ENCODE measurements around the gene AMELX. TPM values are rescaled to one million over a fixed set of nuclear protein-coding genes. Genes with fewer than 3 reads are reported as not detected.

Gene AMELX
- polyA plus RNA-seq, 4 donors, result not detected

DNA sequence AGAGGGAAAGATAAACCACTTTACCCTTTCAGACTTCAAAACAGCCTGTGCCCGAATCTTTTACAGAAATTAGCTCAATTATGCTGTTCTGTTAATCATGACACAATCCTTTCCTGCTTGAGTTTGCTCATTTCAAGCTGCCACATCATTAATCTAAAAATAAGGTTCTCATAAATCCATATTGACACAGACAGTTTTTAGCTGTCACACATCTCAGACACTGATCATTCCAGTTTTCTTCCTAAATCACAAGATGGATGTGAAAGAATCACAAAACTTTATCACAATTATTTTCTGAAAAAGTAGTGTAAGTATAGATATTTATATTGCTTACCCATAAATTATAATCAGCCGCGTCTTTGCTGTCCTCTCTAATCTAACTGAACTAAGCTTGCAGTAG, 27.9 kb upstream of the AMELX start:
- Histone ChIP-seq H3K27me3 (ENCODE audit: control insufficient read depth in 3 of 3, insufficient read depth in 3 of 3, low read length in 3 of 3) (peaks cover 0 to 2% (median 0%) of the 10 kb centered on the region in 3 donors), H3K4me1 (ENCODE audit: control insufficient read depth in 3 of 3, insufficient read depth in 2 of 3, low read depth in 1 of 3, low read length in 2 of 3) (no peaks in the 10 kb centered on the region), H3K27ac (ENCODE audit: low read depth in 1 of 3, low read length in 2 of 3) (no peak overlapping the region), H3K9me3 (ENCODE audit: control insufficient read depth in 2 of 2, insufficient read depth in 1 of 2, low read depth in 1 of 2, low read length in 1 of 2) (no peaks in the 10 kb centered on the region), H3K4me3 (ENCODE audit: low read depth in 1 of 3, low read length in 3 of 3) (no peak overlapping the region), H3K36me3 (ENCODE audit: control insufficient read depth in 3 of 3, insufficient read depth in 2 of 3, low read depth in 1 of 3, low read length in 3 of 3) (no peaks in the 10 kb centered on the region)
- 30 to 45% (median 36%) methylated on average over 3 of the region's 3 CpGs for WGBS, 3 donors
- DNase-seq (no peak), FAIRE-seq (no peak)

DNA sequence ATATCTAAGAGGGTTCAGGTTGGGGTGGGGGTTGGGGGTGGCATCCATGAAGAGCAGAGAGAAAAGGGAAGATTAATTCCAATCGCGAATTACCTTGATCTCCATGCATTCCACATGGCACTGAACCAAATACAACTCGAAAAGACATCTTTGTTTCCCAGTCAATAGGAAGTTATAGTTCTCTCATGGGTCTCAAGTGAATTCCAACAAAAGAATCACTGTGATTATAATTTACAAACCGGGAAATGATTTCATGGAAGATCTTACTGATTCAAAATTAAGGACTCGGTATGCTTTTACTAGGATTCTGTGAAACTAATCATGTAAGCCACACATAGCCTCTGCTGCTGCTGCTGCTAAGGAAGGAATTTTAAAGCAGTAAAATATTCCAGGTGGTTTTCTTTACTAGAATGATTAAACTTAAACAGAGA, 26.6 kb upstream of the AMELX start:
- FAIRE-seq, result no peak
- Histone ChIP-seq H3K27me3 (ENCODE audit: control insufficient read depth in 3 of 3, insufficient read depth in 3 of 3, low read length in 3 of 3) (peaks cover 0 to 2% (median 0%) of the 10 kb centered on the region in 3 donors), H3K36me3 (ENCODE audit: control insufficient read depth in 3 of 3, insufficient read depth in 2 of 3, low read depth in 1 of 3, low read length in 3 of 3) (no peaks in the 10 kb centered on the region), H3K9me3 (ENCODE audit: control insufficient read depth in 2 of 2, insufficient read depth in 1 of 2, low read depth in 1 of 2, low read length in 1 of 2) (no peaks in the 10 kb centered on the region), H3K27ac (ENCODE audit: low read depth in 1 of 3, low read length in 2 of 3) (no peak overlapping the region), H3K4me3 (ENCODE audit: low read depth in 1 of 3, low read length in 3 of 3) (no peak overlapping the region), H3K4me1 (ENCODE audit: control insufficient read depth in 3 of 3, insufficient read depth in 2 of 3, low read depth in 1 of 3, low read length in 2 of 3) (no peaks in the 10 kb centered on the region)
- 60 to 82% (median 80%) methylated on average over 5 of the region's 5 CpGs for whole genome bisulfite sequencing, 3 donors
- no peak for DNase-seq

DNA sequence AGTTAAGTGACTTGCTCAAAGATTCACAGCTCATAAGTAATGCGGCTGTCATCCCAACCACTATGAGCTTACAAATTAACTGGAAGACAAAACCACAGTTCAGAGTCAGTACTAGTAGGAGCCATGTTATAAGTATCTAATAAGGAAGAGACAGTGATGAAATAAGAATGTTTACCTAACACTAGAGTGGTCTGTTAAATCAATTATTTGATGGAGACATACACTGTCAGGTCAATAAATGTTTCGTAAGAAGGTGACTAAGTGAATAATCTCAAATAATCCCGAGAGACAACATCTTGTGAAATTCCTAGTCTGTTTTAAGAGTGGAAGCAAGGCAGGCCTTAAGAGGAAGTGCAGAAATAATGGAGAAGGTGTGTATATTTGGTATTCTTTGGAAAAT, 25.8 kb upstream of the AMELX start:
- DNase-seq (no peak), FAIRE-seq (no peak)
- 58 to 71% (median 62%) methylated on average over 3 of the region's 3 CpGs for WGBS, 3 donors

GRCh38 chrX:11269006-11269405, 24.2 kb upstream of the AMELX start:
- H3K9me3 ChIP-seq (ENCODE audit: control insufficient read depth in 2 of 2, insufficient read depth in 1 of 2, low read depth in 1 of 2, low read length in 1 of 2), result no peaks in the 10 kb centered on the region
- H3K4me3 ChIP-seq (ENCODE audit: low read depth in 1 of 3, low read length in 3 of 3), result no peak overlapping the region
- 82 to 89% (median 86%) methylated on average over 3 of the region's 3 CpGs for WGBS, 3 donors
- H3K4me1 ChIP-seq (ENCODE audit: control insufficient read depth in 3 of 3, insufficient read depth in 2 of 3, low read depth in 1 of 3, low read length in 2 of 3), result no peaks in the 10 kb centered on the region
- H3K36me3 ChIP-seq (ENCODE audit: control insufficient read depth in 3 of 3, insufficient read depth in 2 of 3, low read depth in 1 of 3, low read length in 3 of 3), result no peaks in the 10 kb centered on the region
- peaks cover 0 to 2% (median 0%) of the 10 kb centered on the region in 3 donors for H3K27me3 ChIP-seq (ENCODE audit: control insufficient read depth in 3 of 3, insufficient read depth in 3 of 3, low read length in 3 of 3)
- H3K27ac ChIP-seq (ENCODE audit: low read depth in 1 of 3, low read length in 2 of 3), result no peak overlapping the region
- FAIRE-seq (no peak), DNase-seq (no peak)

More for the DNA sequence above, 25.8 kb upstream of the AMELX start:
- no peak overlapping the region for H3K4me3 ChIP-seq (ENCODE audit: low read depth in 1 of 3, low read length in 3 of 3)
- H3K9me3 ChIP-seq (ENCODE audit: control insufficient read depth in 2 of 2, insufficient read depth in 1 of 2, low read depth in 1 of 2, low read length in 1 of 2), result no peaks in the 10 kb centered on the region
- peaks cover 0 to 2% (median 0%) of the 10 kb centered on the region in 3 donors for H3K27me3 ChIP-seq (ENCODE audit: control insufficient read depth in 3 of 3, insufficient read depth in 3 of 3, low read length in 3 of 3)
- no peaks in the 10 kb centered on the region for H3K4me1 ChIP-seq (ENCODE audit: control insufficient read depth in 3 of 3, insufficient read depth in 2 of 3, low read depth in 1 of 3, low read length in 2 of 3)
- no peaks in the 10 kb centered on the region for H3K36me3 ChIP-seq (ENCODE audit: control insufficient read depth in 3 of 3, insufficient read depth in 2 of 3, low read depth in 1 of 3, low read length in 3 of 3)
- H3K27ac ChIP-seq (ENCODE audit: low read depth in 1 of 3, low read length in 2 of 3), result no peak overlapping the region

- H3K4me1 ChIP-seq (ENCODE audit: control insufficient read depth in 3 of 3, insufficient read depth in 2 of 3, low read depth in 1 of 3, low read length in 2 of 3), result no peaks in the 10 kb centered on the region
- H3K9me3 ChIP-seq (ENCODE audit: control insufficient read depth in 2 of 2, insufficient read depth in 1 of 2, low read depth in 1 of 2, low read length in 1 of 2), result no peaks in the 10 kb centered on the region
- H3K27ac ChIP-seq (ENCODE audit: low read depth in 1 of 3, low read length in 2 of 3), result no peak overlapping the region
- FAIRE-seq (no peak), DNase-seq (no peak)
- no peak overlapping the region for H3K4me3 ChIP-seq (ENCODE audit: low read depth in 1 of 3, low read length in 3 of 3)
- no peaks in the 10 kb centered on the region for H3K36me3 ChIP-seq (ENCODE audit: control insufficient read depth in 3 of 3, insufficient read depth in 2 of 3, low read depth in 1 of 3, low read length in 3 of 3)
- peaks cover 0 to 2% (median 0%) of the 10 kb centered on the region in 3 donors for H3K27me3 ChIP-seq (ENCODE audit: control insufficient read depth in 3 of 3, insufficient read depth in 3 of 3, low read length in 3 of 3)
- WGBS, 3 donors, result 32 to 82% (median 50%) methylated on average over 3 of the region's 3 CpGs
These were observed 23.2 kb upstream of the AMELX start for GRCh38 chrX:11269996-11270395.

DNA sequence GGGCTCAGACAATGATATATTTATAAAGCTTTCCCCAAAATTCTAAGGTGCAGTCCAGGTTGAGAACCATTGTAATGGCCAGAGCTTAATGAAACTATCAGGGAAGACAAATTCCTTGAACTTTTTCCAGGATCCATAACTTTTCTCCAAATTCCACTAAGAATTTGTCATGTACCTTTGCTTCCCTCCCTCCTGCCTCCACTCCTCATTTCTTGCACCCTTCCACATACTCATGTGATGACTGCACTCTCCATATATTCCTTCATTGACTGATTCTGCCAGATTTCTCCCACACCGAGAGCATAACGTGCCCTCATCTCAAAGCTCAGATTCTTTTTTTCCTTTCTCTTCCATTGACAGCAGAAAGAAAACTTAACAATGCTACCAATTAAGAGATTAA, 20.9 kb upstream of the AMELX start:
- WGBS, 3 donors, result 71 to 97% (median 86%) methylated on average over 2 of the region's 2 CpGs
- Histone ChIP-seq H3K27ac (ENCODE audit: low read depth in 1 of 3, low read length in 2 of 3) (no peak overlapping the region), H3K4me3 (ENCODE audit: low read depth in 1 of 3, low read length in 3 of 3) (no peak overlapping the region), H3K36me3 (ENCODE audit: control insufficient read depth in 3 of 3, insufficient read depth in 2 of 3, low read depth in 1 of 3, low read length in 3 of 3) (no peaks in the 10 kb centered on the region), H3K27me3 (ENCODE audit: control insufficient read depth in 3 of 3, insufficient read depth in 3 of 3, low read length in 3 of 3) (no peaks in the 10 kb centered on the region), H3K4me1 (ENCODE audit: control insufficient read depth in 3 of 3, insufficient read depth in 2 of 3, low read depth in 1 of 3, low read length in 2 of 3) (no peaks in the 10 kb centered on the region), H3K9me3 (ENCODE audit: control insufficient read depth in 2 of 2, insufficient read depth in 1 of 2, low read depth in 1 of 2, low read length in 1 of 2) (no peaks in the 10 kb centered on the region)
- FAIRE-seq, result no peak
- no peak for DNase-seq

DNA sequence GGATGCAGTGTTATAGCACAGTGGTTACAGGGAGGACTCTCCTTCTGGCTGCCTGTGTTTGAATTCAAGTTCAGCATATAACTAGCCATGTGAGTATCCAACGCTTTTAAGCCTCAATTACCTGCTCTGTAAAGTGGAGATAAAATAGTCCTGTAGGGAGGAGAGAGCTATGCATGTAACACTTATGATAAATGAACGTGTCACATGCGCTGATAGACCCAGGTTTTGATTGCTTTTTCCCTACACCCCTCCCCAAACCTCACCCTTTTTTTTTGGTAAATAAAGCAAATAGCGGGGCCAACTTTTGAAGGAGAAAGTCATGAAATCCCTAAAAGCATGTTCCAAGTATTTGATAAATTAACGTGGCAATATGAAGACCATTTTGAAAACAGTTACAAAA, 20.4 kb upstream of the AMELX start:
- H3K27ac ChIP-seq (ENCODE audit: low read depth in 1 of 3, low read length in 2 of 3), result no peak overlapping the region
- WGBS, 3 donors, result 60 to 85% (median 61%) methylated on average over 5 of the region's 5 CpGs
- H3K9me3 ChIP-seq (ENCODE audit: control insufficient read depth in 2 of 2, insufficient read depth in 1 of 2, low read depth in 1 of 2, low read length in 1 of 2), result no peaks in the 10 kb centered on the region
- no peaks in the 10 kb centered on the region for H3K27me3 ChIP-seq (ENCODE audit: control insufficient read depth in 3 of 3, insufficient read depth in 3 of 3, low read length in 3 of 3)
- no peak overlapping the region for H3K4me3 ChIP-seq (ENCODE audit: low read depth in 1 of 3, low read length in 3 of 3)
- FAIRE-seq (no peak), DNase-seq (no peak)
- no peaks in the 10 kb centered on the region for H3K4me1 ChIP-seq (ENCODE audit: control insufficient read depth in 3 of 3, insufficient read depth in 2 of 3, low read depth in 1 of 3, low read length in 2 of 3)
- no peaks in the 10 kb centered on the region for H3K36me3 ChIP-seq (ENCODE audit: control insufficient read depth in 3 of 3, insufficient read depth in 2 of 3, low read depth in 1 of 3, low read length in 3 of 3)

DNA sequence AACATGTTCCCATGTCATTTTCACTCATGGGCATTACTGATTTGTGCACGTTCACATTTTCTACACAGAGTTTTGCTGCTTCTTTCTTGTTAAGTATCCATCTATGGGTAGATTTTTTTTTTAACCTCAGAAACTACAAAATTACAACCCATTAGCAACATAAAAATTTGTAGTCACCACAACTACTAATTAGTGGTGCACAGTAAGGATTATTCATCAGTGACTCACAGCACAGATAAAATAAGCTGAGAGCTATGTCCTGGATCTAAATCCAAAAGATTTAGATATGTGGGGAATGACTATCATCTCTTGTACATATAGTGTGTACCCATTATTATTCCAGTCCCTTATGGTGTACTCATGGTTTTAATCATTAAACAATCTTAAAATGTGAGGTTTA, 19.7 kb upstream of the AMELX start:
- no peak overlapping the region for H3K4me3 ChIP-seq (ENCODE audit: low read depth in 1 of 3, low read length in 3 of 3)
- H3K27ac ChIP-seq (ENCODE audit: low read depth in 1 of 3, low read length in 2 of 3), result no peak overlapping the region
- no peaks in the 10 kb centered on the region for H3K36me3 ChIP-seq (ENCODE audit: control insufficient read depth in 3 of 3, insufficient read depth in 2 of 3, low read depth in 1 of 3, low read length in 3 of 3)
- FAIRE-seq (no peak), DNase-seq (no peak)
- no peaks in the 10 kb centered on the region for H3K4me1 ChIP-seq (ENCODE audit: control insufficient read depth in 3 of 3, insufficient read depth in 2 of 3, low read depth in 1 of 3, low read length in 2 of 3)
- no peaks in the 10 kb centered on the region for H3K27me3 ChIP-seq (ENCODE audit: control insufficient read depth in 3 of 3, insufficient read depth in 3 of 3, low read length in 3 of 3)
- no peaks in the 10 kb centered on the region for H3K9me3 ChIP-seq (ENCODE audit: control insufficient read depth in 2 of 2, insufficient read depth in 1 of 2, low read depth in 1 of 2, low read length in 1 of 2)
- WGBS, 3 donors, result 63 to 92% (median 83%) methylated on average over 1 of the region's 1 CpG

DNA sequence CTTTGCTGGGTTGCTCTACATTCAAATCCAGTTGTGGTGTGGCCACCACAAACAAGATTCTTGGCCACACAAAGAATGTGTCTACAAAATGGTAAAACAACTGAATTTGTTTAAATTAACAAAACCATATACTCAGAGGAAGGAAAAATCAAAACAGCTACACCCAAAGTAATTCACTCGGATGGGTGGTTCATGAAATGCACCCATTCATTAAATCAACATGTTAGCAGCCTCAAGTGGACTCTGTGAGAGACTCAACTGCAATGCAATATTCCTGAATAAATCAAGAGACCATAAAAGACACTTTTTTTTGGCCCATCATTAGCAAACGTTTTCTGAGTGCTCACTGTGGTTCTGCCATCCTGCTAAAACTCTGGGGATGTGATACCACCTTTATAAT, 11.2 kb upstream of the AMELX start:
- WGBS, 3 donors, result 29 to 62% (median 38%) methylated on average over 2 of the region's 2 CpGs
- no peak for DNase-seq
- Histone ChIP-seq H3K36me3 (ENCODE audit: control insufficient read depth in 3 of 3, insufficient read depth in 2 of 3, low read depth in 1 of 3, low read length in 3 of 3) (no peaks in the 10 kb centered on the region), H3K9me3 (ENCODE audit: control insufficient read depth in 2 of 2, insufficient read depth in 1 of 2, low read depth in 1 of 2, low read length in 1 of 2) (no peaks in the 10 kb centered on the region), H3K27me3 (ENCODE audit: control insufficient read depth in 3 of 3, insufficient read depth in 3 of 3, low read length in 3 of 3) (no peaks in the 10 kb centered on the region), H3K4me1 (ENCODE audit: control insufficient read depth in 3 of 3, insufficient read depth in 2 of 3, low read depth in 1 of 3, low read length in 2 of 3) (no peaks in the 10 kb centered on the region), H3K4me3 (ENCODE audit: low read depth in 1 of 3, low read length in 3 of 3) (no peak overlapping the region), H3K27ac (ENCODE audit: low read depth in 1 of 3, low read length in 2 of 3) (no peak overlapping the region)
- FAIRE-seq, result no peak
